Prostate gland (tissue), 2 donors: ENCODE results near the gene STAMBP. TPM values are rescaled to one million over a fixed set of nuclear protein-coding genes. Genes with fewer than 3 reads are reported as not detected.
A peak's percentile ranks its signal among the peaks of the same experiment; 100 is the strongest.

Experiments used
- DNase-seq: peaks from one replicate; pipeline ENCODE4 v3.0.0-alpha.2; 2019; ENCODE audit warnings: low spot score
- H3K27ac ChIP-seq, 2 donors: fragments of 200-600 bp; sonication (generic); 2 replicates each; pipeline ENCODE4 v1.5.1; 2017 to 2019
- H3K27me3 ChIP-seq: fragments of 200-600 bp; sonication (generic); replicated peaks from 2 replicates; pipeline ENCODE4 v1.5.1; 2019; ENCODE audit not compliant: insufficient read depth
- H3K36me3 ChIP-seq, 2 donors: fragments of 200-600 bp; sonication (generic); 1 replicate in 1 of 2; 2 replicates in 1 of 2; pipeline versions ENCODE4 v1.5.1 to v1.8.1; 2017 to 2019
- H3K4me1 ChIP-seq: fragments of 200-600 bp; sonication (generic); replicated peaks from 2 replicates; pipeline ENCODE4 v1.5.1; 2019
- H3K4me3 ChIP-seq, 2 donors: fragments of 200-600 bp; sonication (generic); 2 replicates each; pipeline ENCODE4 v1.5.1; 2017 to 2019
- H3K9me3 ChIP-seq: fragments of 200-600 bp; sonication (generic); 2 replicates; pipeline ENCODE4 v1.5.1; 2017
- POLR2A ChIP-seq: fragments of 450-650 bp; IDR thresholded peaks from one replicate; pipeline ENCODE4 v1.6.1; 2016; ENCODE audit warnings: antibody characterized with exemption, mild to moderate bottlenecking
- POLR2AphosphoS5 ChIP-seq: sonication (generic); formaldehyde crosslinking; IDR thresholded peaks from one replicate; pipeline ENCODE4 v1.6.1; 2017; ENCODE audit warnings: antibody characterized with exemption
- WGBS: methylation state at CpG from one replicate; pipeline ENCODE4 v1.1.5; 2018; 5-methylcytosine and 5-hydroxymethylcytosine counted together
- intact Hi-C: fragments of 100-400 bp; cut with DNase I; formaldehyde crosslinking; loops from one replicate; pipeline ENCODE4 v1.14.2; 2022
- total RNA-seq, 2 donors: library from RNA; depleted of rRNA; stranded (reverse); fragments of >200 nt; gene quantifications; one replicate each; pipeline ENCODE4 v1.1.0, GENCODE V29; 2016
- TF ChIP-seq, protein P1 (sequence below), 4 experiments: fragments of 200-600 bp in 2 of 4; fragments of 450-650 bp in 2 of 4; sonication (generic) in 2 of 4; IDR thresholded peaks; 1 replicate in 3 of 4; 2 replicates in 1 of 4; pipeline ENCODE4 v1.5.1; 2016 to 2019; ENCODE audit warnings: antibody characterized with exemption in 4 of 4, mild to moderate bottlenecking in 2 of 4, moderate library complexity in 2 of 4

Gene STAMBP
- total RNA-seq, 2 donors from 2014 or later = 45.9 to 56.6 TPM

DNA sequence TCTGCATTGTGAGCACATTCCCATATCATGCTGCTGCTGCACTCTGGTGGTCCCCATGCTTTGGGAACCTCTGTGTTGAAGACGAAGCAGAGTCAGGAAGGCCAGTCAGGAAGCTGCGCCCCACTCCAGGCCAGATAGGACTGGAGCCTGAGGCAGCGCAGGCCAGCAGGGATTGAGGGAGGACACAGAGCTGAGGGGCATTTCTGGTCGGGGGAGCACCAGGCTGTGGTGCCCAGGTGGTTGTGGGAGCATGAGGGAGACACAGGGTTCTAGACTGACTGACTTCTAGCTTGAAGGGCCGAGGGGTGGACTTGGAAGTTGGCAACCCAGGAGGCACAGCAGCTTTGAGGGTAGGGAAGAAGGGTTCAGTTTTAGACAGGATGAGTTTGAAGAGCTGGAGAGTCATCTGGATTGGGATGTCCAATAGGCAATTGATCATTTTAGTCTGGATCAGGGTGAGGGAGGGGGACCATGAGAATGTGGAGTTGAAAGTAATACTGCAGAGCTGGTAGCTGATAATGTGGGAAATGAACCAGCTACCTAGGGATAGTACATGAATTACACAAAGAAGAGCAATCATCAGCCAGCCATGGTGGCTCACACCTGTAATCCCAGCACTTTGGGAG lies 62.6 kb downstream of the STAMBP start:
- TF ChIP-seq, protein P1, sequence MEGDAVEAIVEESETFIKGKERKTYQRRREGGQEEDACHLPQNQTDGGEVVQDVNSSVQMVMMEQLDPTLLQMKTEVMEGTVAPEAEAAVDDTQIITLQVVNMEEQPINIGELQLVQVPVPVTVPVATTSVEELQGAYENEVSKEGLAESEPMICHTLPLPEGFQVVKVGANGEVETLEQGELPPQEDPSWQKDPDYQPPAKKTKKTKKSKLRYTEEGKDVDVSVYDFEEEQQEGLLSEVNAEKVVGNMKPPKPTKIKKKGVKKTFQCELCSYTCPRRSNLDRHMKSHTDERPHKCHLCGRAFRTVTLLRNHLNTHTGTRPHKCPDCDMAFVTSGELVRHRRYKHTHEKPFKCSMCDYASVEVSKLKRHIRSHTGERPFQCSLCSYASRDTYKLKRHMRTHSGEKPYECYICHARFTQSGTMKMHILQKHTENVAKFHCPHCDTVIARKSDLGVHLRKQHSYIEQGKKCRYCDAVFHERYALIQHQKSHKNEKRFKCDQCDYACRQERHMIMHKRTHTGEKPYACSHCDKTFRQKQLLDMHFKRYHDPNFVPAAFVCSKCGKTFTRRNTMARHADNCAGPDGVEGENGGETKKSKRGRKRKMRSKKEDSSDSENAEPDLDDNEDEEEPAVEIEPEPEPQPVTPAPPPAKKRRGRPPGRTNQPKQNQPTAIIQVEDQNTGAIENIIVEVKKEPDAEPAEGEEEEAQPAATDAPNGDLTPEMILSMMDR (IDR thresholded peaks at IDR 0.05) = no peak
- no peak for TF ChIP-seq POLR2A
- H3K36me3 ChIP-seq = no peaks in the 10 kb centered on the region
- no peak for DNase-seq
- intact Hi-C loops = loop anchor here (5.0 kb wide), 1 partner anchor 54 kb away; no protein-coding TSS in a partner anchor
- H3K4me1 ChIP-seq = no peaks in the 10 kb centered on the region
- peak overlapping the region; percentile 58 to 80 for H3K27ac ChIP-seq
- H3K27me3 ChIP-seq = no peaks in the 10 kb centered on the region
- H3K4me3 ChIP-seq = no peak overlapping the region
- 88% methylated on average over 5 of the region's 5 CpGs for WGBS
- no peaks in the 10 kb centered on the region for H3K9me3 ChIP-seq

DNA sequence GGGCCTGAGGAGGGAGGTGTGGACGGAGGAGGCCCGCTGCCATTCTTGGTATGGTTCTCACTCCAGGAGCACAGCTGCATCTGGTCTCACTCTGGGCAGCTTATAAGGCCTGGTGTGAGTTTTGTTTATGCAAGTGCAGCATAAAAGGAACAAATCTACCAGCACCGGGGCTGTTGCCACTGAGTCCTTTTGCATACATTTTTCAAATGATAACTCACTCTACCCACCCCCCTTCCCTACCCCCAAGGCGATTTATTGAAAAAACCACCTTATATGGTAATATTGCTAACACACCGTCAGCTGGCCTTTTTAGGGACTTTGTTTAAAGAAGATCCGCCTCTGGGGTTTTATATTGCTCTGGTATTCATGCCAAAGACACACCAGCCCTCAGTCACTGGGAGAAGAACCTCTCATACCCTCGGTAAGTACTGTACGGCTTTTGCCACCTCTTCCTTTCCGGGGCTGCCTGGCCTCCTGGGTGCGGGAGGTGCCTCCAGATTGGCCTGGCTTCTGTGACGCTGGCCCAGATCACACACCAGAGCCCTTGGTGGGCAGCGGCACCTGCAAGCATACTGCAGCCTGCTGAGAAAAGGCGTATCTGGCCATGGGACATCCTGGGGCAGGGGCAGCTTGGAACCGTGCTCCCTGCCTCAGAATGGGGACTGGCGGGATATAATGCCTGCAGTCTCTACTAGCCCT lies 64.0 kb downstream of the STAMBP start, which contains the start of gene ACTG2:
Gene ACTG2 (plus strand): TSS at position 378 of the 699 bp plus-strand sequence. CDS start 8,304 bp downstream, outside the sequence.
- Histone ChIP-seq H3K4me3 (peak within 1 kb of the TSS; percentile 15 to 29), H3K4me1 (no peaks in the 10 kb centered on the region), H3K27ac (peak within 1 kb of the TSS; percentile 67 to 80), H3K9me3 (no peaks in the 10 kb centered on the region), H3K27me3 (no peaks in the 10 kb centered on the region), H3K36me3 (no peaks in the 10 kb centered on the region)
- intact Hi-C loops = loop anchor here (5.0 kb wide), 1 partner anchor 55 kb away; no protein-coding TSS in a partner anchor
- no peak for DNase-seq
- WGBS = 47% methylated on average over 14 of the region's 15 CpGs
- TF ChIP-seq, protein P1 (IDR thresholded peaks at IDR 0.05) = no peak
- peak; percentile 54 for TF ChIP-seq POLR2AphosphoS5

DNA sequence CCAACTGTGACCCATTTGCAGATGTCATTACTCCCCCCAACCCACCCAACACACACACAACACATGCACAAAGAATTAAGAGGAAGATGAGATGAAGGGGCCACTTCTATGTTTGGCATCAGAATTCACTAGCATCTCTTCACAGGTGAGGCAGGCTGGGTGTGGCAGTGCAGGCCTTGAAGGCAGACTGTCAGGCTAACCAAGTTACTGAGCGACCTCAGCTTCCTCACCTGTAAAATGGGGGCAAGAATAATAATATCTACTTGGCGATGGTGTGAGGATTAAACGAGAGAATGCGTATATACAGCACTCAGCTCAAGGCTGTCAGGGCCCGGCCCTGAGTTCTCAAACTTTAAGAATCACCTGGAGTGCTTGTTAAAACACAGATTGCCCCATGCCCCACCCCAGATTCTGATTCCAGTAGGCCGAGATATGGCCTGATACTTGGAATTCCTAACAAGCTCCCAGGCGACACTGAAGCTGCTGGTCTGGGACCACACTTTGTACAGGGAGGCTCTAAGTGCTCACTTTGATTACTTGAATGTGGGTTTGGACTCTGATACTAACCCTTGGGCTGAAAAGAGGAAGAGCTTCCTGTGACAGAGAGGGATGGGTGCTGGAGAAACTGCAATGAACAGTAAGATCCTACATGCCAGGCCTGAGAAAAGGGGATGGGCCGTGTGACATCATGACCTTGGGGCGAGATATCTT lies 65.2 kb downstream of the STAMBP start:
- intact Hi-C loops = loop anchor here (5.0 kb wide), 1 partner anchor 57 kb away; no protein-coding TSS in a partner anchor
- WGBS = 79% methylated on average over 9 of the region's 9 CpGs
- H3K4me3 ChIP-seq = peak overlapping the region; percentile 15 to 29
- no peaks in the 10 kb centered on the region for H3K36me3 ChIP-seq
- TF ChIP-seq, protein P1 (IDR thresholded peaks at IDR 0.05) = no peak
- no peak for TF ChIP-seq POLR2AphosphoS5
- TF ChIP-seq POLR2A = no peak
- H3K4me1 ChIP-seq = no peaks in the 10 kb centered on the region
- peak overlapping the region; percentile 67 to 80 for H3K27ac ChIP-seq
- H3K9me3 ChIP-seq = no peaks in the 10 kb centered on the region
- no peak for DNase-seq
- H3K27me3 ChIP-seq = no peaks in the 10 kb centered on the region

GRCh38 chr2:73894475-73894850 lies 65.7 kb downstream of the STAMBP start:
- intact Hi-C loops = loop anchor here (5.0 kb wide), 1 partner anchor 57 kb away; no protein-coding TSS in a partner anchor
- Histone ChIP-seq H3K36me3 (no peaks in the 10 kb centered on the region), H3K4me3 (peak overlapping the region; percentile 15 to 29), H3K4me1 (no peaks in the 10 kb centered on the region), H3K27ac (peak overlapping the region; percentile 67 to 80), H3K9me3 (no peaks in the 10 kb centered on the region), H3K27me3 (no peaks in the 10 kb centered on the region)
- TF ChIP-seq POLR2A (no peak), POLR2AphosphoS5 (no peak)
- TF ChIP-seq, protein P1 (IDR thresholded peaks at IDR 0.05) = no peak
- WGBS = 74% methylated on average over 2 of the region's 2 CpGs
- DNase-seq = no peak
